DOHH2 (cell line): ENCODE data around the gene MOCS2.

ENCODE experiments used
- H3F3A ChIP-seq: fragments of 200-600 bp; sonication (generic), shearing (Covaris generic); 2 replicates; pipeline ENCODE4 v1.6.0; 2016; ENCODE audit warnings: antibody characterized with exemption, mild to moderate bottlenecking; ENCODE audit not compliant: control insufficient read depth, insufficient read depth
- H3K27ac ChIP-seq: fragments of 200-600 bp; sonication (generic); 2 replicates; pipeline ENCODE4 v1.5.1; 2014; ENCODE audit warnings: low read depth, mild to moderate bottlenecking, low read length, moderate library complexity
- H3K27me3 ChIP-seq: fragments of 200-600 bp; sonication (generic); 2 replicates; pipeline ENCODE4 v1.6.1; 2014; ENCODE audit warnings: mild to moderate bottlenecking, low read length, mixed read lengths; ENCODE audit not compliant: control insufficient read depth
- H3K36me3 ChIP-seq: fragments of 200-600 bp; sonication (generic); 2 replicates; pipeline ENCODE4 v1.6.1; 2014; ENCODE audit warnings: mild to moderate bottlenecking, low read length, moderate library complexity, mixed read lengths; ENCODE audit not compliant: control insufficient read depth
- H3K4me1 ChIP-seq: fragments of 200-600 bp; sonication (generic); 2 replicates; pipeline ENCODE4 v1.6.1; 2014; ENCODE audit warnings: mild to moderate bottlenecking, low read length, mixed read lengths; ENCODE audit not compliant: control insufficient read depth
- H3K4me2 ChIP-seq: fragments of 200-600 bp; sonication (generic); 2 replicates; pipeline ENCODE4 v1.6.0; 2014; ENCODE audit warnings: mild to moderate bottlenecking, low read length, moderate library complexity
- H3K4me3 ChIP-seq: fragments of 200-600 bp; sonication (generic); 2 replicates; pipeline ENCODE4 v1.5.1; 2014; ENCODE audit warnings: mild to moderate bottlenecking, low read length, mixed read lengths
- H3K79me2 ChIP-seq: fragments of 200-600 bp; sonication (generic); 2 replicates; pipeline ENCODE4 v1.6.1; 2014; ENCODE audit warnings: mild to moderate bottlenecking, low read length, mixed read lengths; ENCODE audit not compliant: control insufficient read depth
- H3K9me2 ChIP-seq: fragments of 200-600 bp; sonication (generic); replicated peaks from 2 replicates; pipeline ENCODE4 v1.6.1; 2014; ENCODE audit warnings: mild to moderate bottlenecking, low read length, mixed read lengths; ENCODE audit not compliant: control insufficient read depth
- H3K9me3 ChIP-seq: fragments of 200-600 bp; sonication (generic); 2 replicates; pipeline ENCODE4 v1.6.1; 2014; ENCODE audit warnings: antibody characterized with exemption, low read length, mixed read lengths; ENCODE audit not compliant: control insufficient read depth, insufficient read depth
- H4K20me1 ChIP-seq: fragments of 200-600 bp; sonication (generic); 2 replicates; pipeline ENCODE4 v1.6.0; 2014; ENCODE audit warnings: low read depth, mild to moderate bottlenecking, antibody characterized with exemption, low read length, moderate library complexity; ENCODE audit not compliant: control insufficient read depth, insufficient read depth
- EZH2phosphoT487 ChIP-seq: fragments of 200-600 bp; sonication (generic); IDR thresholded peaks from 2 replicates; pipeline ENCODE4 v1.6.1; 2017; ENCODE audit warnings: borderline replicate concordance, mild to moderate bottlenecking, antibody characterized with exemption, low read length, moderate library complexity, mixed read lengths
- TF ChIP-seq, protein P1 (sequence below): fragments of 200-600 bp; sonication (generic); IDR thresholded peaks from one replicate; pipeline ENCODE4 v1.5.1; 2014; ENCODE audit warnings: antibody characterized with exemption, mild to moderate bottlenecking, low read depth, low read length; ENCODE audit not compliant: poor library complexity, severe bottlenecking

MOCS2 gene

GRCh38 chr5:53095931-53096525, 13.5 kb downstream of the MOCS2 start:
- no peaks in the 10 kb centered on the region for H4K20me1 ChIP-seq
- H3K4me2 ChIP-seq: no peak overlapping the region
- no peaks in the 10 kb centered on the region for H3K9me3 ChIP-seq
- H3F3A ChIP-seq: peaks cover 3% of the 10 kb centered on the region; the same call in 1 of the 2 replicates
- no peaks in the 10 kb centered on the region for H3K4me1 ChIP-seq
- no peak for TF ChIP-seq EZH2phosphoT487
- TF ChIP-seq, protein P1, sequence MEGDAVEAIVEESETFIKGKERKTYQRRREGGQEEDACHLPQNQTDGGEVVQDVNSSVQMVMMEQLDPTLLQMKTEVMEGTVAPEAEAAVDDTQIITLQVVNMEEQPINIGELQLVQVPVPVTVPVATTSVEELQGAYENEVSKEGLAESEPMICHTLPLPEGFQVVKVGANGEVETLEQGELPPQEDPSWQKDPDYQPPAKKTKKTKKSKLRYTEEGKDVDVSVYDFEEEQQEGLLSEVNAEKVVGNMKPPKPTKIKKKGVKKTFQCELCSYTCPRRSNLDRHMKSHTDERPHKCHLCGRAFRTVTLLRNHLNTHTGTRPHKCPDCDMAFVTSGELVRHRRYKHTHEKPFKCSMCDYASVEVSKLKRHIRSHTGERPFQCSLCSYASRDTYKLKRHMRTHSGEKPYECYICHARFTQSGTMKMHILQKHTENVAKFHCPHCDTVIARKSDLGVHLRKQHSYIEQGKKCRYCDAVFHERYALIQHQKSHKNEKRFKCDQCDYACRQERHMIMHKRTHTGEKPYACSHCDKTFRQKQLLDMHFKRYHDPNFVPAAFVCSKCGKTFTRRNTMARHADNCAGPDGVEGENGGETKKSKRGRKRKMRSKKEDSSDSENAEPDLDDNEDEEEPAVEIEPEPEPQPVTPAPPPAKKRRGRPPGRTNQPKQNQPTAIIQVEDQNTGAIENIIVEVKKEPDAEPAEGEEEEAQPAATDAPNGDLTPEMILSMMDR: peak; percentile 85
- no peaks in the 10 kb centered on the region for H3K9me2 ChIP-seq
- H3K27me3 ChIP-seq: no peaks in the 10 kb centered on the region
- no peak overlapping the region for H3K4me3 ChIP-seq
- no peak overlapping the region for H3K27ac ChIP-seq
- H3K79me2 ChIP-seq: no peaks in the 10 kb centered on the region
- H3K36me3 ChIP-seq: peaks cover 37% of the 10 kb centered on the region

DNA sequence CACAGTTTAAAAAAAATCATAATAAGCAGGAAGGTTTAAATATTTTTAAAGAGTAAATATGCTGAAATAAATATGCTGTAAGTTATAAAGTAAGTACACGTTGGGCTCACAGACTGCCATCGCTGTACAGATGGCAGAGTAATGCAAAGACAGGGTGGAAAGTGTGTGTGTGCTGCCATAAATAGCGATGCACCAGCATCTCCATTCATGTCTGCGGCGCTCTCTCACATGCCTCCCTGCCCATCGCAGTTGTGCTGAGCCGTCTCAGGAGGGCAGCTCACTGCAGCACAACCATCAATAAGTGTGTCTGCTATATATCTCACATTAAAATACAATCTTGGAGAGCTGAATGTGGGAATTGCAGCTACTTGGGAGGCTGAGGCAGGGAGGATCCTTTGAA, 14.3 kb downstream of the MOCS2 start:
- Histone ChIP-seq H3F3A (peaks cover 3% of the 10 kb centered on the region; the same call in 1 of the 2 replicates), H3K4me3 (no peak overlapping the region), H4K20me1 (no peaks in the 10 kb centered on the region), H3K79me2 (no peaks in the 10 kb centered on the region), H3K27me3 (no peaks in the 10 kb centered on the region), H3K9me3 (no peaks in the 10 kb centered on the region), H3K4me2 (no peak overlapping the region), H3K4me1 (no peaks in the 10 kb centered on the region), H3K9me2 (no peaks in the 10 kb centered on the region), H3K36me3 (peaks cover 29% of the 10 kb centered on the region), H3K27ac (no peak overlapping the region)
- no peak for TF ChIP-seq EZH2phosphoT487

DNA sequence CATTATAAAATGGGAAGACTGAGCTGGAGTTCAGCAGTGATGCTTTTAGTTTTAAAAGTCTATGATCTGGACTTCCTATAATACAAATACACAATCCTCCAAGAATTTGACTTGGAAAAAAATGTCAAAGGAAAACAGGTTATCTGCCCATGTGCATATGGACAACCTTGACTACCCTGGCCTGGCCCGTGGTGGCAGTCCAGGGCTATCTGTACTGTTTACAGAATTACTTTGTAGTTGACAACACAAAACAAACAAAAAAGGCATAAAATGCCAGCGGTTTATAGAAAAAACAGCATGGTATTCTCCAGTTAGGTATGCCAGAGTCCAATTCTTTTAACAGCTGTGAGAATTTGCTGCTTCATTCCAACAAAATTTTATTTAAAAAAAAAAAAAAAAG, 17.3 kb downstream of the MOCS2 start:
- Histone ChIP-seq H3K27ac (no peak overlapping the region), H3K79me2 (no peaks in the 10 kb centered on the region), H3F3A (peaks cover 3% of the 10 kb centered on the region; the same call in 1 of the 2 replicates), H3K4me3 (no peak overlapping the region), H4K20me1 (no peaks in the 10 kb centered on the region), H3K27me3 (no peaks in the 10 kb centered on the region), H3K9me2 (no peaks in the 10 kb centered on the region), H3K9me3 (no peaks in the 10 kb centered on the region), H3K4me2 (no peak overlapping the region), H3K36me3 (peaks cover 4% of the 10 kb centered on the region; the same call in 1 of the 2 replicates), H3K4me1 (no peaks in the 10 kb centered on the region)
- TF ChIP-seq, protein P1: no peak
- no peak for TF ChIP-seq EZH2phosphoT487

GRCh38 chr5:53091289-53091688, 18.3 kb downstream of the MOCS2 start:
- Histone ChIP-seq H3K27ac (no peak overlapping the region), H3F3A (peaks cover 3% of the 10 kb centered on the region; the same call in 1 of the 2 replicates), H3K9me2 (no peaks in the 10 kb centered on the region), H3K4me1 (no peaks in the 10 kb centered on the region), H3K4me3 (no peak overlapping the region), H3K4me2 (no peak overlapping the region), H3K27me3 (no peaks in the 10 kb centered on the region), H3K36me3 (no peaks in the 10 kb centered on the region), H3K9me3 (no peaks in the 10 kb centered on the region), H4K20me1 (no peaks in the 10 kb centered on the region), H3K79me2 (no peaks in the 10 kb centered on the region)
- TF ChIP-seq EZH2phosphoT487: no peak
- TF ChIP-seq, protein P1: no peak
